PC-3 (cell line): ENCODE data around the gene TNK1. TPM values are rescaled to one million over a fixed set of nuclear protein-coding genes. Genes with fewer than 3 reads are reported as not detected.

Experiments
- ATAC-seq: fragments of 200-7000 bp; cut with Tn5 transposase; 2 replicates; pipeline ENCODE4 v1.9.1; 2020; ENCODE audit warnings: mild to moderate bottlenecking, moderate library complexity
- BruUV-seq: library from RNA; stranded (reverse); fragments of 400-500 nt; replicated peaks from 2 replicates; lab custom pipeline; 2021; lab: Mats Ljungman, UMichigan
- CTCF ChIA-PET: fragments of 300-600 bp; sonication (Branson Sonifier 250); formaldehyde crosslinking; loops from one replicate; lab custom pipeline; 2022; ENCODE audit warnings: antibody characterized with exemption; lab: Charles Lee
- POLR2A ChIA-PET: fragments of 300-600 bp; sonication (Branson Sonifier 250); formaldehyde crosslinking; loops from one replicate; lab custom pipeline; 2022; ENCODE audit warnings: antibody characterized with exemption; ENCODE audit not compliant: unreplicated experiment; lab: Charles Lee
- DNase-seq: peaks from one replicate; pipeline ENCODE4 v3.0.0-alpha.2; 2015
- H2AFZ ChIP-seq: fragments of 300-600 bp; sonication (generic); 2 replicates; pipeline ENCODE4 v1.6.0; 2016; ENCODE audit warnings: antibody characterized with exemption, low read length
- H3F3A ChIP-seq: fragments of 300-600 bp; sonication (generic); one replicate; pipeline ENCODE4 v1.6.0; 2017; ENCODE audit warnings: antibody characterized with exemption, low read length, control low read depth, mild to moderate bottlenecking; ENCODE audit not compliant: unreplicated experiment
- H3K27ac ChIP-seq: fragments of 300-600 bp; sonication (generic); 2 replicates; pipeline ENCODE4 v1.5.1; 2016; ENCODE audit warnings: mild to moderate bottlenecking, low read length
- H3K27me3 ChIP-seq: fragments of 300-600 bp; sonication (generic); 2 replicates; pipeline ENCODE4 v1.6.1; 2016; ENCODE audit warnings: low read length, mixed read lengths
- H3K36me3 ChIP-seq: fragments of 300-600 bp; sonication (generic); 2 replicates; pipeline ENCODE4 v1.6.1; 2016; ENCODE audit warnings: low read depth, mixed run types, low read length, mixed read lengths
- H3K4me1 ChIP-seq: fragments of 300-600 bp; sonication (generic); 2 replicates; pipeline ENCODE4 v1.5.1; 2016; ENCODE audit warnings: low read length; ENCODE audit not compliant: insufficient read depth
- H3K4me2 ChIP-seq: fragments of 300-600 bp; sonication (generic); 2 replicates; pipeline ENCODE4 v1.6.0; 2016; ENCODE audit warnings: low read length
- H3K4me3 ChIP-seq: fragments of 300-600 bp; sonication (generic); 2 replicates; pipeline ENCODE4 v1.5.1; 2016; ENCODE audit warnings: mild to moderate bottlenecking, low read length, mixed read lengths
- H3K79me2 ChIP-seq: fragments of 300-600 bp; sonication (generic); 2 replicates; pipeline ENCODE4 v1.6.1; 2017; ENCODE audit warnings: low read length, mixed read lengths
- H3K9ac ChIP-seq: fragments of 300-600 bp; sonication (generic); 2 replicates; pipeline ENCODE4 v1.6.0; 2016; ENCODE audit warnings: mild to moderate bottlenecking, low read length
- H3K9me2 ChIP-seq: fragments of 300-600 bp; sonication (generic); replicated peaks from 2 replicates; pipeline ENCODE4 v1.6.1; 2016; ENCODE audit warnings: mixed run types, low read length, mixed read lengths
- H3K9me3 ChIP-seq: fragments of 300-600 bp; sonication (generic); 2 replicates; pipeline ENCODE4 v1.6.1; 2016; ENCODE audit warnings: low read length, mixed read lengths
- H4K20me1 ChIP-seq: fragments of 300-600 bp; sonication (generic); 2 replicates; pipeline ENCODE4 v1.6.1; 2016; ENCODE audit warnings: low read length, mixed read lengths
- EZH2 ChIP-seq: fragments of 300-600 bp; sonication (generic); IDR thresholded peaks from one replicate; pipeline ENCODE4 v1.6.1; 2017; ENCODE audit warnings: antibody characterized with exemption, mild to moderate bottlenecking, low read length; ENCODE audit not compliant: unreplicated experiment
- EZH2phosphoT487 ChIP-seq: fragments of 300-600 bp; sonication (generic); IDR thresholded peaks from 2 replicates; pipeline ENCODE4 v1.6.1; 2018; ENCODE audit warnings: mild to moderate bottlenecking, antibody characterized with exemption, low read length, borderline replicate concordance
- intact Hi-C: fragments of 100-400 bp; cut with micrococcal nuclease; formaldehyde crosslinking; loops from 2 replicates; pipeline ENCODE4 v1.9.0; 2023
- total RNA-seq: library from RNA; depleted of rRNA; stranded (reverse); fragments of >200 nt; gene quantifications from 2 replicates; pipeline ENCODE4 v1.2.3, GENCODE V29; 2014
- TF ChIP-seq, protein P1 (sequence below): fragments of 300-600 bp; sonication (generic); conservative IDR thresholded peaks from 2 replicates; pipeline ENCODE4 v1.5.1; 2017; ENCODE audit warnings: antibody characterized with exemption, low read depth, mild to moderate bottlenecking, low read length

The TNK1 gene
- total RNA-seq, 1 experiment from 2014 or later = 10.8 TPM

DNA sequence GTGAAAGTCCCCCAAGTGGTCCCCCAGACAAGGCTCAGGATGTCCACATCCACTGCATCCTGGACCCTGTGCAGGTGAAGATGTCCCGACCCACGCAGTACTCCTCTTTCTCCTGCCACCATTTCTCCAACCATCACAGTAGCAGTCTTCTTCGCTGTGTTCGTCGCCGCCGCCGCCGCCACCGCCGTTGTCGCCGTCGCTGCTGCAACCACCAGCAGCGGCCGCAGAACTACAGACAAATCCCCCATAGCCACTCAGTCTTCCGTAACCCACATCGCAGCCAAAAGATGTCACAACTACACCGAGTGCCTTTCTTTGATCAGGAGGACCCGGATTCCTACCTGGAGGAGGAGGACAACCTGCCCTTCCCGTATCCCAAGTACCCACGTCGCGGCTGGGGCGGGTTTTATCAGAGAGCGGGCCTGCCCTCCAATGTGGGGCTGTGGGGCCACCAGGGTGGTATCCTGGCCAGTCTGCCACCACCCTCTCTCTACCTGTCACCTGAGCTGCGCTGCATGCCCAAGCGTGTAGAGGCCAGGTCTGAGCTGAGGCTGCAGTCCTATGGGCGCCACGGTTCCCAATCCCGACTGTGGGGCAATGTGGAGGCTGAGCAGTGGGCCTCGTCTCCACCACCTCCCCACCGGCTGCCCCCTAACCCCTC is 45.4 kb downstream of the TNK1 start:
- Histone ChIP-seq H3K36me3 (no peaks in the 10 kb centered on the region), H3K4me3 (no peak overlapping the region), H3F3A (no peaks in the 10 kb centered on the region), H3K4me2 (no peak overlapping the region), H3K9me2 (no peaks in the 10 kb centered on the region), H3K9me3 (no peaks in the 10 kb centered on the region), H2AFZ (no peak overlapping the region), H3K27me3 (no peaks in the 10 kb centered on the region), H3K79me2 (no peaks in the 10 kb centered on the region), H4K20me1 (no peaks in the 10 kb centered on the region), H3K27ac (no peak overlapping the region), H3K4me1 (no peaks in the 10 kb centered on the region), H3K9ac (no peak overlapping the region)
- ATAC-seq = no peak
- ChIA-PET POLR2A (no interaction called here), CTCF (no interaction called here)
- intact Hi-C loops = no loop called here
- DNase-seq = no peak
- TF ChIP-seq, protein P1, sequence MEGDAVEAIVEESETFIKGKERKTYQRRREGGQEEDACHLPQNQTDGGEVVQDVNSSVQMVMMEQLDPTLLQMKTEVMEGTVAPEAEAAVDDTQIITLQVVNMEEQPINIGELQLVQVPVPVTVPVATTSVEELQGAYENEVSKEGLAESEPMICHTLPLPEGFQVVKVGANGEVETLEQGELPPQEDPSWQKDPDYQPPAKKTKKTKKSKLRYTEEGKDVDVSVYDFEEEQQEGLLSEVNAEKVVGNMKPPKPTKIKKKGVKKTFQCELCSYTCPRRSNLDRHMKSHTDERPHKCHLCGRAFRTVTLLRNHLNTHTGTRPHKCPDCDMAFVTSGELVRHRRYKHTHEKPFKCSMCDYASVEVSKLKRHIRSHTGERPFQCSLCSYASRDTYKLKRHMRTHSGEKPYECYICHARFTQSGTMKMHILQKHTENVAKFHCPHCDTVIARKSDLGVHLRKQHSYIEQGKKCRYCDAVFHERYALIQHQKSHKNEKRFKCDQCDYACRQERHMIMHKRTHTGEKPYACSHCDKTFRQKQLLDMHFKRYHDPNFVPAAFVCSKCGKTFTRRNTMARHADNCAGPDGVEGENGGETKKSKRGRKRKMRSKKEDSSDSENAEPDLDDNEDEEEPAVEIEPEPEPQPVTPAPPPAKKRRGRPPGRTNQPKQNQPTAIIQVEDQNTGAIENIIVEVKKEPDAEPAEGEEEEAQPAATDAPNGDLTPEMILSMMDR = no peak
- TF ChIP-seq EZH2phosphoT487 (no peak), EZH2 (no peak)
- BruUV-seq = no TSS peak

DNA sequence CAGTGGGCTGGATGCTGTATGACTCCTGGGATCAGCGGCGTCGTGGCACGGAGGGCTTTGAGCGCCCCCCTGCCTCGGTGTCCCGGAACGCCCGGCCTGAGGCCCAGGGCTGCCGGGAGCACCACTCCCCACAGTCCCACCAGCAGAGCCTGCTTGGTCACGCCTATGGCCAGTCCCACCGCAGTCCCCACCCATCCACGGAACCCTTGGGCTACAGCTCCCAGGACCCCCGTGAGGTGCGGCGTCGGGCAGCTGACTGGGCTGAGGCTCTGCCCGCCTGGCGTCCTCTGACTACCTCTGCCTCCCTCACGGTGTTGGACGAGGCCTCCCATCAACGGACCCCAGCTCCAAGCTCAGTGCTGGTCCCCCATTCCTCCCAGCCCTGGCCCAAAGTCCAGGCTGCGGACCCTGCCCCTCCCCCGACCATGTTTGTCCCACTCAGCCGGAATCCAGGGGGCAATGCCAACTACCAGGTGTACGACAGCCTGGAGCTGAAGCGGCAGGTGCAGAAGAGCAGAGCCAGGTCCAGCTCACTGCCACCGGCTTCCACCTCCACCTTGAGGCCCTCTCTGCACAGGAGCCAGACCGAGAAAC is 46.1 kb downstream of the TNK1 start:
- Histone ChIP-seq H3K4me3 (no peak overlapping the region), H3K27ac (no peak overlapping the region), H3F3A (no peaks in the 10 kb centered on the region), H3K9me3 (no peaks in the 10 kb centered on the region), H3K27me3 (no peaks in the 10 kb centered on the region), H3K9me2 (no peaks in the 10 kb centered on the region), H3K36me3 (no peaks in the 10 kb centered on the region), H3K9ac (no peak overlapping the region), H4K20me1 (no peaks in the 10 kb centered on the region), H3K79me2 (no peaks in the 10 kb centered on the region), H3K4me2 (no peak overlapping the region), H2AFZ (no peak overlapping the region), H3K4me1 (no peaks in the 10 kb centered on the region)
- ChIA-PET POLR2A (no interaction called here), CTCF (no interaction called here)
- DNase-seq = no peak
- TF ChIP-seq EZH2phosphoT487 = no peak
- TF ChIP-seq EZH2 = no peak
- TF ChIP-seq, protein P1 = no peak
- ATAC-seq = no peak
- intact Hi-C loops = no loop called here
- no TSS peak for BruUV-seq

DNA sequence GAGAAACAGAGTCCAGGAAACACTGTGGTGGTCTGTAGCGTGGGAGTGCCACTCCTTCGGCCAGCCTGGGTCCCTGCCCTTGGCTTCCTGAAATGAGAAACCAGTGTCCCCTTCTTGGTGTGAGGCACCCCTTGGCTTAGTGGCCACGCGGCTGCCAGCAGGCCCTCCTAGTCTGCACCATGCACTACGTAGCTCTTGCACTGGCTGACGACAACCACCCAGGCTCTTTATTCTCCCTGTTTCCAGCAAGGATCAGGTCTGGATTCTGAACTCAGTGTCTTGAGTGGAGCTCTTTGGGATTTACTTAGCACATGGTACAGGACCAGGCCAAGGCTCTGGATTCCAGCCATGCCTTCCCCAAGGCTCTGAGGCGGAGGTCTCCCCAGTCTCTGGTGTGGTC is 46.7 kb downstream of the TNK1 start:
- Histone ChIP-seq H3K27me3 (no peaks in the 10 kb centered on the region), H3K4me1 (no peaks in the 10 kb centered on the region), H4K20me1 (no peaks in the 10 kb centered on the region), H3K4me3 (no peak overlapping the region), H3F3A (no peaks in the 10 kb centered on the region), H2AFZ (no peak overlapping the region), H3K4me2 (no peak overlapping the region), H3K9me2 (no peaks in the 10 kb centered on the region), H3K9ac (no peak overlapping the region), H3K27ac (no peak overlapping the region), H3K9me3 (no peaks in the 10 kb centered on the region), H3K79me2 (no peaks in the 10 kb centered on the region), H3K36me3 (no peaks in the 10 kb centered on the region)
- DNase-seq (no peak), ATAC-seq (no peak)
- intact Hi-C loops = no loop called here
- CTCF ChIA-PET = no interaction called here
- BruUV-seq = no TSS peak
- POLR2A ChIA-PET = no interaction called here
- no peak for TF ChIP-seq EZH2
- TF ChIP-seq EZH2phosphoT487 = no peak
- TF ChIP-seq, protein P1 = no peak
